C4-2B (cell line): Measurements from ENCODE around the gene HSD3B7.
A peak's percentile ranks its signal among the peaks of the same experiment; 100 is the strongest.

Experiments used
- H3K27ac ChIP-seq: fragments of 450-650 bp; 2 replicates; pipeline ENCODE4 v1.5.1; 2017
- ZFX ChIP-seq: fragments of 450-650 bp; IDR thresholded peaks from 2 replicates; pipeline ENCODE4 v1.6.1; 2017
- TF ChIP-seq, protein P1 (sequence below): fragments of 450-650 bp; conservative IDR thresholded peaks from 2 replicates; pipeline ENCODE4 v1.5.1; 2017; ENCODE audit warnings: mild to moderate bottlenecking

The HSD3B7 gene

DNA sequence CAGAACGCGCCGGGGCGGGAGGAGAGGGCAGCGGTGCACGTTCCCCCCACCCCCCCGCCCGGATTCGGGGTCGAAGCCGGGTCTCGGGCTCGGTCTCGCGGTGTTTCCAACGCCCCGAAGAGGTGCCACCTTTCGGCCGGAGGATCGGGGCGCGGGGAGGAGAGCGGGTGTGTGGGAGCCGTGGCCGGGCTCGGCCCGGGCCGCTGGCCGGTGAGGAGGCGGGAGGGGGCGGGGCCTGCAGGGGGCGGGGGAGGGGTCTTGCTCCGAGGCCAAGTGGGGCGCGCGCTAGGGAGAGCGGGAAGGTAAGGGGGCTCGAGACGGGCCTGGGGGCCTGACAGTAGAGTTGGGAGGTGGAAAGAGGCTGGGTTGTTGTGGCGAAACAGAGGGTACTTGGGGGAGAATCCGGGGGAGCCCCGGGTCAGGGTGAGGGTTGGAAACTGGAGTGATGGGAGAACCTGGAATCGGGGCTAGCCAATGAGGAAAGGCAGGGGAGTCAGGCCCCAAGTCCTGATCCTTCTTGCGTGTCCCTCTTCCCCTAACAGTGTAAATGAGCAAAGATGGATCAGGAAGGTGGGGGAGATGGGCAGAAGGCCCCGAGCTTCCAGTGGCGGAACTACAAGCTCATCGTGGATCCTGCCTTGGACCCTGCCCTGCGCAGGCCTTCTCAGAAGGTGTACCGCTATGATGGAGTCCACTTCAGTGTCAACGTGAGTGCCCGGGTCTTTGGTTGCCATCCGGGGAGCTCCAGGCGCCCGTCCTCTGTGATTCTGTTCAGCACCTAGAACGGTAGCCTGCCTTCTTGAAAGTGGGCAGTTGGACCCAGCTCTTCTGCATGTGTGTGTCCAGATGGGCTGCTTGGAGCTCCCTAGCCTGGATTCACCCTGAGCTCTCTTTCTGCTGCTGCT lies 26.6 kb upstream of the HSD3B7 start:
- TF ChIP-seq, protein P1, sequence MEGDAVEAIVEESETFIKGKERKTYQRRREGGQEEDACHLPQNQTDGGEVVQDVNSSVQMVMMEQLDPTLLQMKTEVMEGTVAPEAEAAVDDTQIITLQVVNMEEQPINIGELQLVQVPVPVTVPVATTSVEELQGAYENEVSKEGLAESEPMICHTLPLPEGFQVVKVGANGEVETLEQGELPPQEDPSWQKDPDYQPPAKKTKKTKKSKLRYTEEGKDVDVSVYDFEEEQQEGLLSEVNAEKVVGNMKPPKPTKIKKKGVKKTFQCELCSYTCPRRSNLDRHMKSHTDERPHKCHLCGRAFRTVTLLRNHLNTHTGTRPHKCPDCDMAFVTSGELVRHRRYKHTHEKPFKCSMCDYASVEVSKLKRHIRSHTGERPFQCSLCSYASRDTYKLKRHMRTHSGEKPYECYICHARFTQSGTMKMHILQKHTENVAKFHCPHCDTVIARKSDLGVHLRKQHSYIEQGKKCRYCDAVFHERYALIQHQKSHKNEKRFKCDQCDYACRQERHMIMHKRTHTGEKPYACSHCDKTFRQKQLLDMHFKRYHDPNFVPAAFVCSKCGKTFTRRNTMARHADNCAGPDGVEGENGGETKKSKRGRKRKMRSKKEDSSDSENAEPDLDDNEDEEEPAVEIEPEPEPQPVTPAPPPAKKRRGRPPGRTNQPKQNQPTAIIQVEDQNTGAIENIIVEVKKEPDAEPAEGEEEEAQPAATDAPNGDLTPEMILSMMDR, result no peak
- TF ChIP-seq ZFX, result no peak
- peak overlapping the region; percentile 97 for H3K27ac ChIP-seq

DNA sequence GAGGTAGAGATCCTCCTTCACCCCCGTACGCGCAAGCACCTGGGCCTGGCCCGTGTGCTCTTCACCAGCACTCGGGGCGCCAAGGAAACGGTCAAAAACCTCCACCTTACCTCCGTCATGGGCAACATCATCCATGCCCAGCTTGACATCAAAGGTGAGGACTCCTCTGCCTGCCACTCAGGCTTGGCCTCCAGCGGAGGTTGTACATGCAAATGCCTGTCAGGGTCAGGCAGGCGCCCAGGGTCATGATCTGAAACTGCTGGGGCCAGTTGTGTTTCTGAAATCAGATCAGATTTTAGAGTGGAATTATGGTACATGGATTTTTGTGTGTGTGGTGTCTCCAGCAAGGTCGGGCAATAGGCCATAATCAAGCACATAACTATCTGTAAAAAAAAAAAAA lies 23.6 kb upstream of the HSD3B7 start:
- TF ChIP-seq ZFX, result no peak
- TF ChIP-seq, protein P1, result no peak
- H3K27ac ChIP-seq, result no peak overlapping the region

- no peak for TF ChIP-seq ZFX
- TF ChIP-seq, protein P1, result no peak
- H3K27ac ChIP-seq, result no peak overlapping the region
Observed at GRCh38 chr16:30963925-30964511, 21.0 kb upstream of the HSD3B7 start.

- no peak overlapping the region for H3K27ac ChIP-seq
- TF ChIP-seq ZFX, result no peak
- TF ChIP-seq, protein P1, result no peak
Observed at GRCh38 chr16:30964574-30965226, 20.3 kb upstream of the HSD3B7 start.

DNA sequence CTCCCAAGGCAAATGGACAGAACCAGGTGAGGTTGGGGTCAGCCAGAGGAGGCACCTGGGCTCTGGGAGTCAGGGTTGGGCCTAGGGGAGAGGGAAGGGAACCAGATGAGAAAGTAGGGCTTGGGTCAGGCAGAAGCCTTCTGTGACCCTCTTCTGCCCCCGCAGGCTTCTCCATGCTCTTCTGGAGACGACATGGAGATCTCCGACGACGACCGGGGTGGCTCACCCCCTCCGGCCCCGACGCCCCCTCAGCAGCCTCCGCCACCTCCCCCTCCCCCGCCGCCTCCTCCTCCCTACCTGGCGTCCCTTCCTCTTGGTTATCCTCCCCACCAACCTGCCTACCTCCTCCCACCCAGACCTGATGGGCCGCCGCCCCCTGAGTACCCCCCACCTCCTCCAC lies 19.6 kb upstream of the HSD3B7 start:
- TF ChIP-seq, protein P1, result no peak
- TF ChIP-seq ZFX, result no peak
- H3K27ac ChIP-seq, result no peak overlapping the region

GRCh38 chr16:30966033-30966619 lies 18.9 kb upstream of the HSD3B7 start:
- TF ChIP-seq ZFX, result no peak
- TF ChIP-seq, protein P1, result no peak
- no peak overlapping the region for H3K27ac ChIP-seq
